GM23338 (cell line): ENCODE measurements around the gene RAD51B. TPM values are rescaled to one million over a fixed set of nuclear protein-coding genes. Genes with fewer than 3 reads are reported as not detected.

Experiments
- ATAC-seq: fragments of 200-7000 bp; cut with Tn5 transposase; 3 replicates; pipeline ENCODE4 v1.9.1; 2020
- DNase-seq: peaks from one replicate; pipeline ENCODE4 v3.0.0-alpha.2; 2015; ENCODE audit warnings: low spot score
- H2AFZ ChIP-seq: fragments of 200-600 bp; sonication (generic); 2 replicates; pipeline ENCODE4 v1.8.0; 2016; ENCODE audit warnings: antibody characterized with exemption, mild to moderate bottlenecking, moderate library complexity
- H3F3A ChIP-seq: fragments of 200-600 bp; sonication (generic); replicated peaks from 2 replicates; pipeline ENCODE4 v1.8.0; 2017; ENCODE audit warnings: antibody characterized with exemption, mixed run types, low read depth
- H3K27ac ChIP-seq: fragments of 200-600 bp; sonication (generic); 2 replicates; pipeline ENCODE4 v1.6.1; 2016; ENCODE audit warnings: low read depth
- H3K27me3 ChIP-seq: fragments of 200-600 bp; sonication (generic); 2 replicates; pipeline ENCODE4 v1.8.0; 2016; ENCODE audit warnings: mild to moderate bottlenecking, mixed run types, moderate library complexity; ENCODE audit not compliant: insufficient read depth
- H3K36me3 ChIP-seq: fragments of 200-600 bp; sonication (generic); 2 replicates; pipeline ENCODE4 v1.8.0; 2016; ENCODE audit warnings: mild to moderate bottlenecking; ENCODE audit not compliant: insufficient read depth
- H3K4me1 ChIP-seq: fragments of 200-600 bp; sonication (generic); 2 replicates; pipeline ENCODE4 v1.8.0; 2016; ENCODE audit warnings: mild to moderate bottlenecking, moderate library complexity; ENCODE audit not compliant: insufficient read depth
- H3K4me2 ChIP-seq: fragments of 200-600 bp; sonication (generic); 2 replicates; pipeline ENCODE4 v1.7.1; 2017; ENCODE audit warnings: mixed run types
- H3K4me3 ChIP-seq: fragments of 200-600 bp; sonication (generic); 2 replicates; pipeline ENCODE4 v1.6.1; 2016; ENCODE audit warnings: mixed run types
- H3K79me2 ChIP-seq: fragments of 200-600 bp; sonication (generic); replicated peaks from 2 replicates; pipeline ENCODE4 v1.8.0; 2017; ENCODE audit warnings: mild to moderate bottlenecking; ENCODE audit not compliant: insufficient read depth
- H3K9me2 ChIP-seq: fragments of 200-600 bp; sonication (generic); 2 replicates; pipeline ENCODE4 v1.8.0; 2017; ENCODE audit not compliant: insufficient read depth
- H4K20me1 ChIP-seq: fragments of 200-600 bp; sonication (generic); replicated peaks from 2 replicates; pipeline ENCODE4 v1.8.0; 2017; ENCODE audit warnings: mild to moderate bottlenecking; ENCODE audit not compliant: insufficient read depth
- H3K27ac Mint-ChIP-seq: 2 replicates; pipeline ENCODE4 v1.8.0; 2020; ENCODE audit warnings: inconsistent platforms, mild to moderate bottlenecking, moderate library complexity, mixed read lengths
- H3K27me3 Mint-ChIP-seq: 3 replicates; pipeline ENCODE4 v1.8.0; 2022; ENCODE audit warnings: low read depth, mild to moderate bottlenecking, moderate library complexity, mixed read lengths, inconsistent platforms; ENCODE audit not compliant: insufficient read depth, poor library complexity
- H3K36me3 Mint-ChIP-seq: 3 replicates; pipeline ENCODE4 v1.8.0; 2021; ENCODE audit warnings: low read depth, mild to moderate bottlenecking, inconsistent platforms, moderate library complexity, mixed read lengths
- H3K4me1 Mint-ChIP-seq: 3 replicates; pipeline ENCODE4 v1.8.0; 2020; ENCODE audit warnings: mild to moderate bottlenecking, inconsistent platforms, mixed read lengths
- H3K4me3 Mint-ChIP-seq: 3 replicates; pipeline ENCODE4 v1.8.0; 2021; ENCODE audit warnings: moderate library complexity, mild to moderate bottlenecking, inconsistent platforms, mixed read lengths
- H3K9me3 Mint-ChIP-seq: 3 replicates; pipeline ENCODE4 v1.8.0; 2020; ENCODE audit warnings: moderate library complexity, mild to moderate bottlenecking, inconsistent platforms, mixed read lengths
- CREB1 ChIP-seq: fragments of 250-450 bp; sonication (Bioruptor Pico); IDR thresholded peaks from 2 replicates; pipeline ENCODE4 v1.5.0; 2020; ENCODE audit warnings: low read depth, mild to moderate bottlenecking, moderate library complexity
- CTCF ChIP-seq, 2 experiments: fragments of 200-600 bp in 1 of 2; sonication (generic) in 1 of 2; conservative IDR thresholded peaks; 2 replicates each; pipeline versions ENCODE4 v1.5.1 to v1.6.1; 2016 to 2017; ENCODE audit warnings: antibody characterized with exemption in 2 of 2, low read depth in 2 of 2, mild to moderate bottlenecking in 2 of 2, moderate library complexity in 1 of 2
- EZH2 ChIP-seq: fragments of 200-600 bp; sonication (generic); IDR thresholded peaks from one replicate; pipeline ENCODE4 v1.8.0; 2017; ENCODE audit warnings: antibody characterized with exemption, mild to moderate bottlenecking, low read depth; ENCODE audit not compliant: unreplicated experiment
- EZH2phosphoT487 ChIP-seq: fragments of 200-600 bp; sonication (generic); IDR thresholded peaks from one replicate; pipeline ENCODE4 v1.8.1; 2018; ENCODE audit warnings: antibody characterized with exemption; ENCODE audit not compliant: unreplicated experiment
- JUNB ChIP-seq: IDR thresholded peaks from one replicate; pipeline ENCODE4 v1.6.1; 2016; ENCODE audit warnings: antibody characterized with exemption; ENCODE audit not compliant: unreplicated experiment
- NANOG ChIP-seq: IDR thresholded peaks from 2 replicates; pipeline ENCODE4 v1.6.1; 2016; ENCODE audit warnings: antibody characterized with exemption, borderline replicate concordance
- POLR2AphosphoS5 ChIP-seq: IDR thresholded peaks from 2 replicates; pipeline ENCODE4 v1.6.1; 2016; ENCODE audit warnings: antibody characterized with exemption, low read depth
- REST ChIP-seq: IDR thresholded peaks from one replicate; pipeline ENCODE4 v1.6.1; 2018; ENCODE audit warnings: antibody characterized with exemption; ENCODE audit not compliant: unreplicated experiment
- STAT1 ChIP-seq: IDR thresholded peaks from one replicate; pipeline ENCODE4 v1.6.1; 2016; ENCODE audit warnings: antibody characterized with exemption; ENCODE audit not compliant: unreplicated experiment
- ZNF114 ChIP-seq: fragments of 250-450 bp; sonication (Bioruptor Pico); IDR thresholded peaks from 2 replicates; pipeline ENCODE4 v1.5.0; 2020; ENCODE audit warnings: mild to moderate bottlenecking, moderate library complexity
- ZNF331 ChIP-seq: fragments of 250-450 bp; sonication (Bioruptor Pico); IDR thresholded peaks from 2 replicates; pipeline ENCODE4 v1.5.0; 2020; ENCODE audit warnings: low read depth, mild to moderate bottlenecking, moderate library complexity
- polyA plus RNA-seq: library from polyadenylated mRNA; unstranded; fragments of >200 nt; fragmentation: Nextera tagmentation; extraction: Ambion mirVana; gene quantifications from 2 replicates; pipeline ENCODE4 v1.2.1, GENCODE V29; 2016
- total RNA-seq: library from RNA; depleted of rRNA; stranded (reverse); fragments of >200 nt; shearing (Covaris generic); gene quantifications from 2 replicates; pipeline ENCODE4 v1.2.3, GENCODE V29; 2014
- TF ChIP-seq, protein P1 (sequence below): fragments of 250-450 bp; sonication (Bioruptor Pico); IDR thresholded peaks from 2 replicates; pipeline ENCODE4 v1.5.0; 2020; ENCODE audit warnings: mild to moderate bottlenecking, moderate library complexity
- TF ChIP-seq, protein P2 (sequence below): IDR thresholded peaks from 2 replicates; pipeline ENCODE4 v1.6.1; 2016; ENCODE audit warnings: antibody characterized with exemption

Gene RAD51B
- total and polyA plus RNA-seq, 2 experiments from 2014 or later: 15.7 to 29.1 TPM

DNA sequence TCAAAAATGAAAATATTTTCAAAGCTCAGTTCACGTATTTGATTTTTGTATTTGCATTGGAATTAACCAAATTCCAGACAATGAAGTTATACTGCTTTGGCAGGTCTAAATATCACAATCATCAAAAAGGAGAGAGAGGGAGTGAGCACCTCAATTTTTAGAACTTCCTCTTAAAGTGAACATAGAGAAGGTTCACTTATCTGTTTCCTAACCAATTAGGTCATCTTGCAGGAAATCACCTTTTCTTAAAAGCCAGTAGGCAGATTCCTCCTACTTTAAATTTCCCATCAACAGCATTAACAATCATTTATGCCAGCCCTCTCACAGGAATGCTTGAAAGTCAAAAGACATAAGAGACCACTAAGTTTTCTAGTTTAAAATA is 584.6 kb downstream of the RAD51B start:
- Mint-ChIP-seq H3K4me1 (peaks cover 13% of the 10 kb centered on the region), H3K27me3 (no peaks in the 10 kb centered on the region)
- H3F3A ChIP-seq: no peaks in the 10 kb centered on the region

More for the DNA sequence above, 584.6 kb downstream of the RAD51B start:
- TF ChIP-seq, protein P1, sequence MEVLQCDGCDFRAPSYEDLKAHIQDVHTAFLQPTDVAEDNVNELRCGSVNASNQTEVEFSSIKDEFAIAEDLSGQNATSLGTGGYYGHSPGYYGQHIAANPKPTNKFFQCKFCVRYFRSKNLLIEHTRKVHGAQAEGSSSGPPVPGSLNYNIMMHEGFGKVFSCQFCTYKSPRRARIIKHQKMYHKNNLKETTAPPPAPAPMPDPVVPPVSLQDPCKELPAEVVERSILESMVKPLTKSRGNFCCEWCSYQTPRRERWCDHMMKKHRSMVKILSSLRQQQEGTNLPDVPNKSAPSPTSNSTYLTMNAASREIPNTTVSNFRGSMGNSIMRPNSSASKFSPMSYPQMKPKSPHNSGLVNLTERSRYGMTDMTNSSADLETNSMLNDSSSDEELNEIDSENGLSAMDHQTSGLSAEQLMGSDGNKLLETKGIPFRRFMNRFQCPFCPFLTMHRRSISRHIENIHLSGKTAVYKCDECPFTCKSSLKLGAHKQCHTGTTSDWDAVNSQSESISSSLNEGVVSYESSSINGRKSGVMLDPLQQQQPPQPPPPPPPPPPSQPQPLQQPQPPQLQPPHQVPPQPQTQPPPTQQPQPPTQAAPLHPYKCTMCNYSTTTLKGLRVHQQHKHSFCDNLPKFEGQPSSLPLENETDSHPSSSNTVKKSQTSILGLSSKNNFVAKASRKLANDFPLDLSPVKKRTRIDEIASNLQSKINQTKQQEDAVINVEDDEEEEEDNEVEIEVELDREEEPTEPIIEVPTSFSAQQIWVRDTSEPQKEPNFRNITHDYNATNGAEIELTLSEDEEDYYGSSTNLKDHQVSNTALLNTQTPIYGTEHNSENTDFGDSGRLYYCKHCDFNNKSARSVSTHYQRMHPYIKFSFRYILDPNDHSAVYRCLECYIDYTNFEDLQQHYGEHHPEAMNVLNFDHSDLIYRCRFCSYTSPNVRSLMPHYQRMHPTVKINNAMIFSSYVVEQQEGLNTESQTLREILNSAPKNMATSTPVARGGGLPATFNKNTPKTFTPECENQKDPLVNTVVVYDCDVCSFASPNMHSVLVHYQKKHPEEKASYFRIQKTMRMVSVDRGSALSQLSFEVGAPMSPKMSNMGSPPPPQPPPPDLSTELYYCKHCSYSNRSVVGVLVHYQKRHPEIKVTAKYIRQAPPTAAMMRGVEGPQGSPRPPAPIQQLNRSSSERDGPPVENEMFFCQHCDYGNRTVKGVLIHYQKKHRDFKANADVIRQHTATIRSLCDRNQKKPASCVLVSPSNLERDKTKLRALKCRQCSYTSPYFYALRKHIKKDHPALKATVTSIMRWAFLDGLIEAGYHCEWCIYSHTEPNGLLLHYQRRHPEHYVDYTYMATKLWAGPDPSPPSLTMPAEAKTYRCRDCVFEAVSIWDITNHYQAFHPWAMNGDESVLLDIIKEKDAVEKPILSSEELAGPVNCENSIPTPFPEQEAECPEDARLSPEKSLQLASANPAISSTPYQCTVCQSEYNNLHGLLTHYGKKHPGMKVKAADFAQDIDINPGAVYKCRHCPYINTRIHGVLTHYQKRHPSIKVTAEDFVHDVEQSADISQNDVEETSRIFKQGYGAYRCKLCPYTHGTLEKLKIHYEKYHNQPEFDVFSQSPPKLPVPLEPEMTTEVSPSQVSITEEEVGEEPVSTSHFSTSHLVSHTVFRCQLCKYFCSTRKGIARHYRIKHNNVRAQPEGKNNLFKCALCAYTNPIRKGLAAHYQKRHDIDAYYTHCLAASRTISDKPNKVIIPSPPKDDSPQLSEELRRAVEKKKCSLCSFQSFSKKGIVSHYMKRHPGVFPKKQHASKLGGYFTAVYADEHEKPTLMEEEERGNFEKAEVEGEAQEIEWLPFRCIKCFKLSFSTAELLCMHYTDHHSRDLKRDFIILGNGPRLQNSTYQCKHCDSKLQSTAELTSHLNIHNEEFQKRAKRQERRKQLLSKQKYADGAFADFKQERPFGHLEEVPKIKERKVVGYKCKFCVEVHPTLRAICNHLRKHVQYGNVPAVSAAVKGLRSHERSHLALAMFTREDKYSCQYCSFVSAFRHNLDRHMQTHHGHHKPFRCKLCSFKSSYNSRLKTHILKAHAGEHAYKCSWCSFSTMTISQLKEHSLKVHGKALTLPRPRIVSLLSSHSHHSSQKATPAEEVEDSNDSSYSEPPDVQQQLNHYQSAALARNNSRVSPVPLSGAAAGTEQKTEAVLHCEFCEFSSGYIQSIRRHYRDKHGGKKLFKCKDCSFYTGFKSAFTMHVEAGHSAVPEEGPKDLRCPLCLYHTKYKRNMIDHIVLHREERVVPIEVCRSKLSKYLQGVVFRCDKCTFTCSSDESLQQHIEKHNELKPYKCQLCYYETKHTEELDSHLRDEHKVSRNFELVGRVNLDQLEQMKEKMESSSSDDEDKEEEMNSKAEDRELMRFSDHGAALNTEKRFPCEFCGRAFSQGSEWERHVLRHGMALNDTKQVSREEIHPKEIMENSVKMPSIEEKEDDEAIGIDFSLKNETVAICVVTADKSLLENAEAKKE (CRISPR knock-in tag): no peak
- TF ChIP-seq JUNB: no peak
- TF ChIP-seq EZH2phosphoT487: no peak
- TF ChIP-seq CTCF (conservative IDR thresholded peaks at IDR 0.05; ENCODE audit: low read depth in 2 of 2): no peak
- no peak for TF ChIP-seq EZH2
- TF ChIP-seq NANOG: no peak
- TF ChIP-seq POLR2AphosphoS5: no peak
- TF ChIP-seq ZNF331: no peak
- TF ChIP-seq, protein P2, sequence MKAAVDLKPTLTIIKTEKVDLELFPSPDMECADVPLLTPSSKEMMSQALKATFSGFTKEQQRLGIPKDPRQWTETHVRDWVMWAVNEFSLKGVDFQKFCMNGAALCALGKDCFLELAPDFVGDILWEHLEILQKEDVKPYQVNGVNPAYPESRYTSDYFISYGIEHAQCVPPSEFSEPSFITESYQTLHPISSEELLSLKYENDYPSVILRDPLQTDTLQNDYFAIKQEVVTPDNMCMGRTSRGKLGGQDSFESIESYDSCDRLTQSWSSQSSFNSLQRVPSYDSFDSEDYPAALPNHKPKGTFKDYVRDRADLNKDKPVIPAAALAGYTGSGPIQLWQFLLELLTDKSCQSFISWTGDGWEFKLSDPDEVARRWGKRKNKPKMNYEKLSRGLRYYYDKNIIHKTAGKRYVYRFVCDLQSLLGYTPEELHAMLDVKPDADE: no peak
- TF ChIP-seq REST: no peak
- TF ChIP-seq CREB1: no peak
- no peak for TF ChIP-seq STAT1
- TF ChIP-seq ZNF114 (CRISPR knock-in tag): no peak
- no peaks in the 10 kb centered on the region for H3K36me3 ChIP-seq
- no peaks in the 10 kb centered on the region for H3K27me3 ChIP-seq
- H3K4me3 Mint-ChIP-seq: no peak overlapping the region
- ATAC-seq (no peak), DNase-seq (no peak)
- no peak overlapping the region for H2AFZ ChIP-seq
- H3K79me2 ChIP-seq: no peaks in the 10 kb centered on the region
- no peaks in the 10 kb centered on the region for H4K20me1 ChIP-seq
- H3K36me3 Mint-ChIP-seq: no peaks in the 10 kb centered on the region
- no peaks in the 10 kb centered on the region for H3K9me3 Mint-ChIP-seq
- no peak overlapping the region for H3K4me2 ChIP-seq
- H3K9me2 ChIP-seq: no peaks in the 10 kb centered on the region
- no peak overlapping the region for H3K27ac ChIP-seq
- no peak overlapping the region for H3K4me3 ChIP-seq
- H3K27ac Mint-ChIP-seq: no peak overlapping the region
- no peaks in the 10 kb centered on the region for H3K4me1 ChIP-seq
